Activated CD8-positive, alpha-beta memory T cell treated with anti-CD3 and anti-CD28 coated beads for 24 hours (primary cell): ENCODE data around the gene WDR4.
A peak's percentile ranks its signal among the peaks of the same experiment; 100 is the strongest.
"Not testable (repeated sequence)": the region's sequence is repeated elsewhere in the genome, so short reads cannot be mapped to it uniquely, and the experiment has no call there.

Experiments
- DNase-seq: peaks from one replicate; pipeline ENCODE4 v3.0.0-alpha.2; 2020

The WDR4 gene

GRCh38 chr21:42878993-42879787 lies at the start of gene WDR4:
Gene WDR4 (minus strand): TSS chr21:42879539. CDS start chr21:42879495, 44 bp downstream.
- DNase-seq: peak; percentile 100

- DNase-seq: not testable (repeated sequence)
Measured at GRCh38 chr21:42927474-42928200, 48.3 kb upstream of the WDR4 start.

GRCh38 chr21:42925114-42925926 lies 46.0 kb upstream of the WDR4 start, which contains the start of gene ERVH48-1:
Gene ERVH48-1 (minus strand): TSS chr21:42925630. CDS start chr21:42919006, 6,624 bp downstream.
- DNase-seq: no peak

- DNase-seq: no peak
Measured at GRCh38 chr21:42924433-42924751, 45.1 kb upstream of the WDR4 start.

GRCh38 chr21:42923553-42924432 lies 44.5 kb upstream of the WDR4 start:
- DNase-seq: peak; percentile 79

- DNase-seq: no peak
Measured at GRCh38 chr21:42922918-42923317, 43.6 kb upstream of the WDR4 start.

- DNase-seq: no peak
Measured at GRCh38 chr21:42921927-42922326, 42.6 kb upstream of the WDR4 start.

GRCh38 chr21:42918291-42918690 lies 39.0 kb upstream of the WDR4 start:
- DNase-seq: no peak

- no peak for DNase-seq
Measured at GRCh38 chr21:42913476-42913875, 34.1 kb upstream of the WDR4 start.

- DNase-seq: not testable (repeated sequence)
Measured at GRCh38 chr21:42911920-42912319, 32.6 kb upstream of the WDR4 start.

GRCh38 chr21:42908484-42908883 lies 29.1 kb upstream of the WDR4 start:
- not testable (repeated sequence) for DNase-seq

- DNase-seq: no peak
Measured at GRCh38 chr21:42906233-42906632, 26.9 kb upstream of the WDR4 start.

- no peak for DNase-seq
Measured at GRCh38 chr21:42905195-42905594, 25.9 kb upstream of the WDR4 start.

GRCh38 chr21:42903817-42904216 lies 24.5 kb upstream of the WDR4 start:
- DNase-seq: no peak

GRCh38 chr21:42900446-42900845 lies 21.1 kb upstream of the WDR4 start:
- no peak for DNase-seq

- peak; percentile 100 for DNase-seq
Measured at GRCh38 chr21:42892931-42893755, 13.8 kb upstream of the WDR4 start, which contains the start of gene NDUFV3. Gene NDUFV3 (plus strand): TSS chr21:42893309. CDS start chr21:42893334, 25 bp downstream.

GRCh38 chr21:42892582-42892930 lies 13.2 kb upstream of the WDR4 start:
- no peak for DNase-seq

- no peak for DNase-seq
Measured at GRCh38 chr21:42887326-42887725, 8.0 kb upstream of the WDR4 start.

- no peak for DNase-seq
Measured at GRCh38 chr21:42883921-42884320, 4.6 kb upstream of the WDR4 start.

GRCh38 chr21:42880352-42880751 lies 1.0 kb upstream of the WDR4 start:
- DNase-seq: no peak

- DNase-seq: no peak
Measured at GRCh38 chr21:42878678-42878992, 704 bp downstream of the WDR4 start.

GRCh38 chr21:42875811-42876210 lies 3.5 kb downstream of the WDR4 start:
- not testable (repeated sequence) for DNase-seq
